CD4-positive, alpha-beta T cell (primary cell): ENCODE results near the gene RPGRIP1L. TPM values are rescaled to one million over a fixed set of nuclear protein-coding genes. Genes with fewer than 3 reads are reported as not detected.

ENCODE experiments used
- ATAC-seq: fragments of 200-7000 bp; cut with Tn5 transposase; one replicate; pipeline ENCODE4 v1.10.0; 2022; ENCODE audit warnings: mild to moderate bottlenecking; ENCODE audit not compliant: poor library complexity
- CTCF ChIA-PET: fragments of 350-600 bp; sonication (Branson Sonifier 250); formaldehyde crosslinking; loops from one replicate; lab custom pipeline; 2021; ENCODE audit warnings: antibody characterized with exemption, inconsistent platforms; lab: Charles Lee
- POLR2A ChIA-PET: fragments of 350-600 bp; sonication (Branson Sonifier 250); formaldehyde crosslinking; loops from one replicate; lab custom pipeline; 2021; ENCODE audit warnings: antibody characterized with exemption, inconsistent platforms; lab: Charles Lee
- DNase-seq, 14 experiments: peaks; one replicate each; pipeline ENCODE4 v3.0.0-alpha.2; 2013 to 2020; ENCODE audit warnings: mixed read lengths in 2 of 14
- H3K27ac ChIP-seq, 2 donors: one replicate each; pipeline versions ENCODE4 v1.5.1 to v1.7.0; 2013; ENCODE audit warnings: low read length in 2 of 2, low read depth in 1 of 2, mild to moderate bottlenecking in 1 of 2
- H3K27me3 ChIP-seq, 2 experiments: 1 replicate in 1 of 2; 2 replicates in 1 of 2; pipeline versions ENCODE4 v1.6.1 to v1.7.0; 2013; ENCODE audit warnings: low read length in 2 of 2, control low read depth in 1 of 2, mild to moderate bottlenecking in 1 of 2, moderate library complexity in 1 of 2; ENCODE audit not compliant: insufficient read depth in 2 of 2, control insufficient read depth in 1 of 2
- H3K36me3 ChIP-seq: one replicate; pipeline ENCODE4 v1.6.1; 2013; ENCODE audit warnings: low read length, control low read depth; ENCODE audit not compliant: insufficient read depth
- H3K4me1 ChIP-seq: one replicate; pipeline ENCODE4 v1.6.1; 2013; ENCODE audit warnings: low read length, control low read depth; ENCODE audit not compliant: insufficient read depth
- H3K4me3 ChIP-seq: one replicate; pipeline ENCODE4 v1.5.1; 2013; ENCODE audit warnings: mild to moderate bottlenecking, low read length, moderate library complexity
- H3K9me3 ChIP-seq, 2 experiments: 1 replicate in 1 of 2; 2 replicates in 1 of 2; pipeline versions ENCODE4 v1.6.1 to v1.7.0; 2013; ENCODE audit warnings: low read length in 2 of 2, mild to moderate bottlenecking in 2 of 2, control low read depth in 1 of 2, moderate library complexity in 1 of 2; ENCODE audit not compliant: control insufficient read depth in 1 of 2, insufficient read depth in 1 of 2
- H3K27ac Mint-ChIP-seq: one replicate; pipeline ENCODE4 v1.8.0; 2020; ENCODE audit warnings: mixed read lengths
- H3K27me3 Mint-ChIP-seq: one replicate; pipeline ENCODE4 v1.8.0; 2021; ENCODE audit warnings: mixed read lengths
- H3K36me3 Mint-ChIP-seq: one replicate; pipeline ENCODE4 v1.8.0; 2021; ENCODE audit warnings: low read depth, mixed read lengths
- H3K4me1 Mint-ChIP-seq: one replicate; pipeline ENCODE4 v1.8.0; 2021; ENCODE audit warnings: low read depth, mixed read lengths
- H3K4me3 Mint-ChIP-seq: one replicate; pipeline ENCODE4 v1.8.0; 2020; ENCODE audit warnings: mild to moderate bottlenecking, mixed read lengths
- H3K9me3 Mint-ChIP-seq: one replicate; pipeline ENCODE4 v1.8.0; 2020; ENCODE audit warnings: mixed read lengths
- CTCF ChIP-seq: fragments of 200-600 bp; IDR thresholded peaks from one replicate; pipeline ENCODE4 v1.8.0; 2022; ENCODE audit warnings: antibody characterized with exemption, mild to moderate bottlenecking
- intact Hi-C, 2 experiments: fragments of 100-400 bp; cut with DNase I in 1 of 2; cut with micrococcal nuclease in 1 of 2; formaldehyde crosslinking; loops; one replicate each; pipeline versions ENCODE4 v1.15.1 to v1.9.0; 2023 to 2025; cut with DNase I, micrococcal nuclease
- total RNA-seq, 174 experiments: library from RNA in 2 of 174; stranded (reverse) in 2 of 174; gene quantifications; one replicate each; pipeline ENCODE4 v1.2.3 and lab custom pipeline; 2021 to 2026

RPGRIP1L gene
- total RNA-seq, 2 experiments from 2014 or later = 2.4 to 2.5 TPM

- intact Hi-C loops = no loop called here
- TF ChIP-seq CTCF = no peak
- Histone ChIP-seq H3K27ac (no peak overlapping the region), H3K4me3 (no peak overlapping the region), H3K9me3 (no peaks in the 10 kb centered on the region), H3K36me3 (no peaks in the 10 kb centered on the region), H3K4me1 (no peaks in the 10 kb centered on the region), H3K27me3 (no peaks in the 10 kb centered on the region)
- no peak for DNase-seq
- ChIA-PET POLR2A (no interaction called here), CTCF (interaction anchor here (1.0 kb wide), 1 partner anchor 9 kb away, joined by 3 read pairs; no protein-coding TSS in a partner anchor)
- peaks cover 8% of the 10 kb centered on the region for H3K36me3 Mint-ChIP-seq
- no peaks in the 10 kb centered on the region for H3K9me3 Mint-ChIP-seq
- H3K4me3 Mint-ChIP-seq = no peak overlapping the region
- H3K4me1 Mint-ChIP-seq = no peaks in the 10 kb centered on the region
- no peaks in the 10 kb centered on the region for H3K27me3 Mint-ChIP-seq
- H3K27ac Mint-ChIP-seq = no peak overlapping the region
- no peak for ATAC-seq
Measured at GRCh38 chr16:53605831-53606400, 97.7 kb downstream of the RPGRIP1L start.

GRCh38 chr16:53605356-53605755, 98.3 kb downstream of the RPGRIP1L start:
- POLR2A ChIA-PET = no interaction called here

GRCh38 chr16:53601961-53602360, 101.7 kb downstream of the RPGRIP1L start:
- ATAC-seq (no peak), DNase-seq (no peak)
- Histone ChIP-seq H3K4me1 (no peaks in the 10 kb centered on the region), H3K27ac (no peak overlapping the region), H3K27me3 (no peaks in the 10 kb centered on the region), H3K36me3 (no peaks in the 10 kb centered on the region), H3K9me3 (no peaks in the 10 kb centered on the region), H3K4me3 (no peak overlapping the region)
- no peak for TF ChIP-seq CTCF
- Mint-ChIP-seq H3K27ac (no peak overlapping the region), H3K27me3 (no peaks in the 10 kb centered on the region), H3K36me3 (peaks cover 13% of the 10 kb centered on the region), H3K9me3 (no peaks in the 10 kb centered on the region), H3K4me1 (no peaks in the 10 kb centered on the region), H3K4me3 (no peak overlapping the region)
- CTCF ChIA-PET = no interaction called here
- intact Hi-C loops = no loop called here
- POLR2A ChIA-PET = no interaction called here

More at GRCh38 chr16:53605356-53605755, 98.3 kb downstream of the RPGRIP1L start:
- H3K36me3 ChIP-seq = no peaks in the 10 kb centered on the region
- Mint-ChIP-seq H3K27ac (no peak overlapping the region), H3K4me3 (no peak overlapping the region), H3K9me3 (no peaks in the 10 kb centered on the region), H3K36me3 (peaks cover 9% of the 10 kb centered on the region), H3K27me3 (no peaks in the 10 kb centered on the region), H3K4me1 (no peaks in the 10 kb centered on the region)
- H3K27me3 ChIP-seq = no peaks in the 10 kb centered on the region
- ATAC-seq (no peak), DNase-seq (no peak)
- H3K4me1 ChIP-seq = no peaks in the 10 kb centered on the region
- no peaks in the 10 kb centered on the region for H3K9me3 ChIP-seq
- TF ChIP-seq CTCF = no peak
- CTCF ChIA-PET = interaction anchor here (1.0 kb wide), 1 partner anchor 8 kb away, joined by 3 read pairs; no protein-coding TSS in a partner anchor
- H3K4me3 ChIP-seq = no peak overlapping the region
- no peak overlapping the region for H3K27ac ChIP-seq
- intact Hi-C loops = no loop called here
